Choroid plexus epithelial cell (primary cell): Measurements from ENCODE around the gene COA6.

ENCODE experiments used
- DNase-seq: peaks from one replicate; pipeline ENCODE4 v3.0.0-alpha.2; 2010; ENCODE audit warnings: low read depth
- H3K4me3 ChIP-seq: 2 replicates; pipeline ENCODE4 v1.5.1; 2011; ENCODE audit warnings: low read depth, mild to moderate bottlenecking, control low read depth, low read length, moderate library complexity
- CTCF ChIP-seq: conservative IDR thresholded peaks from 2 replicates; pipeline ENCODE4 v1.5.1; 2011; ENCODE audit warnings: low read depth, mild to moderate bottlenecking, control low read depth, inconsistent platforms, low read length, moderate library complexity

The COA6 gene

GRCh38 chr1:234408757-234409156, 35.5 kb downstream of the COA6 start:
- DNase-seq = no peak
- TF ChIP-seq CTCF = no peak
- H3K4me3 ChIP-seq = no peak overlapping the region

GRCh38 chr1:234409328-234409727, 36.1 kb downstream of the COA6 start:
- peak; percentile 24 for DNase-seq
- H3K4me3 ChIP-seq = no peak overlapping the region
- peak; percentile 34 for TF ChIP-seq CTCF

- H3K4me3 ChIP-seq = no peak overlapping the region
- DNase-seq = no peak
- no peak for TF ChIP-seq CTCF
Observed at GRCh38 chr1:234412830-234413229, 39.6 kb downstream of the COA6 start.

GRCh38 chr1:234413485-234413884, 40.2 kb downstream of the COA6 start:
- no peak overlapping the region for H3K4me3 ChIP-seq
- TF ChIP-seq CTCF = no peak
- DNase-seq = no peak

- DNase-seq = no peak
- H3K4me3 ChIP-seq = no peak overlapping the region
- no peak for TF ChIP-seq CTCF
Observed at GRCh38 chr1:234413990-234414389, 40.7 kb downstream of the COA6 start.

GRCh38 chr1:234427950-234428646, 54.8 kb downstream of the COA6 start:
- no peak for TF ChIP-seq CTCF
- DNase-seq = no peak
- H3K4me3 ChIP-seq = no peak overlapping the region

GRCh38 chr1:234429434-234429806, 56.2 kb downstream of the COA6 start:
- DNase-seq = no peak
- H3K4me3 ChIP-seq = no peak overlapping the region
- TF ChIP-seq CTCF = no peak
